Activated naive CD4-positive, alpha-beta T cell (primary cell): ENCODE data around the gene CDKL4.
"Not testable (repeated sequence)": the region's sequence is repeated elsewhere in the genome, so short reads cannot be mapped to it uniquely, and the experiment has no call there.

Experiments
- DNase-seq, 4 experiments: peaks; one replicate each; lab custom pipeline; 2025; lab: John Stamatoyannopoulos, UW

The CDKL4 gene

GRCh38 chr2:39178756-39179155 lies 65.0 kb downstream of the CDKL4 start:
- DNase-seq = no peak

- no peak for DNase-seq
Observed at GRCh38 chr2:39176997-39177396, 66.8 kb downstream of the CDKL4 start.

GRCh38 chr2:39175026-39175812 lies 68.6 kb downstream of the CDKL4 start:
- no peak for DNase-seq

- no peak for DNase-seq
Observed at GRCh38 chr2:39174022-39174421, 69.7 kb downstream of the CDKL4 start.

- not testable (repeated sequence) for DNase-seq
Observed at GRCh38 chr2:39172047-39172706, 71.6 kb downstream of the CDKL4 start.

- no peak for DNase-seq
Observed at GRCh38 chr2:39171621-39172020, 72.1 kb downstream of the CDKL4 start.

- DNase-seq = no peak
Observed at GRCh38 chr2:39164089-39164488, 79.7 kb downstream of the CDKL4 start.

- no peak for DNase-seq
Observed at GRCh38 chr2:39160982-39161381, 82.8 kb downstream of the CDKL4 start.

- DNase-seq = no peak
Observed at GRCh38 chr2:39159283-39159682, 84.5 kb downstream of the CDKL4 start.

GRCh38 chr2:39158351-39158750 lies 85.4 kb downstream of the CDKL4 start:
- DNase-seq = no peak

- DNase-seq = no peak
Observed at GRCh38 chr2:39156846-39157245, 86.9 kb downstream of the CDKL4 start.

GRCh38 chr2:39156107-39156506 lies 87.7 kb downstream of the CDKL4 start:
- no peak for DNase-seq

GRCh38 chr2:39155573-39155972 lies 88.2 kb downstream of the CDKL4 start:
- DNase-seq = not testable (repeated sequence)

GRCh38 chr2:39154944-39155343 lies 88.8 kb downstream of the CDKL4 start:
- no peak for DNase-seq

- DNase-seq = no peak
Observed at GRCh38 chr2:39153312-39153711, 90.5 kb downstream of the CDKL4 start.

GRCh38 chr2:39152504-39152903 lies 91.3 kb downstream of the CDKL4 start:
- no peak for DNase-seq

GRCh38 chr2:39150890-39151497 lies 92.8 kb downstream of the CDKL4 start:
- DNase-seq = no peak

GRCh38 chr2:39150102-39150562 lies 93.6 kb downstream of the CDKL4 start:
- no peak for DNase-seq

- DNase-seq = no peak
Observed at GRCh38 chr2:39146630-39147029, 97.1 kb downstream of the CDKL4 start.

GRCh38 chr2:39145906-39146421 lies 97.8 kb downstream of the CDKL4 start:
- DNase-seq = no peak

GRCh38 chr2:39144416-39144815 lies 99.4 kb downstream of the CDKL4 start:
- DNase-seq = no peak

GRCh38 chr2:39142904-39143605 lies 100.7 kb downstream of the CDKL4 start:
- DNase-seq = no peak
